Stimulated activated CD8-positive, alpha-beta memory T cell treated with anti-CD3 and anti-CD28 coated beads, Interleukin-4, amount 100 ng/mL, for 48 hours (primary cell): ENCODE measurements around the gene TMEM108.

Experiments
- DNase-seq: peaks from one replicate; pipeline ENCODE4 v3.0.0-alpha.2; 2020

Gene TMEM108

DNA sequence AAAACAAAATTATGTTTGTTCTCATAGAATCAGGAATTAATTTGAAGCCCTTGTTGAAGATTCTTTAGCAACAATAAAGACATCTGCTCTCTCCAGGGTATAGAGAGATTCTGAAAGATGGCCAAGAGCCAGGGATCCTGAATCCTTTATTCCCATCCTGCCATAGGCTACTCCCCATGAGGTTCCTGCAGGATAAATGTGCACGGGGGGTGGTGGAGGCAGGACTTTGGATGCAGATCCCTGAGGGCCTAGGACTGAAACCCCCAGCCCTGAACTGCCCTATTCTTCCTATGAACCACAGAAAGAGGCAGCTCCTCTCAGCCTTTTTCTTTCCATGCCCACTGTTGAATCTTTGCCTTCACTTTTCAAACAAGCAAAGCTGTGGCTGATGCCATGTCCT is 17.1 kb downstream of the TMEM108 start:
- no peak for DNase-seq

DNA sequence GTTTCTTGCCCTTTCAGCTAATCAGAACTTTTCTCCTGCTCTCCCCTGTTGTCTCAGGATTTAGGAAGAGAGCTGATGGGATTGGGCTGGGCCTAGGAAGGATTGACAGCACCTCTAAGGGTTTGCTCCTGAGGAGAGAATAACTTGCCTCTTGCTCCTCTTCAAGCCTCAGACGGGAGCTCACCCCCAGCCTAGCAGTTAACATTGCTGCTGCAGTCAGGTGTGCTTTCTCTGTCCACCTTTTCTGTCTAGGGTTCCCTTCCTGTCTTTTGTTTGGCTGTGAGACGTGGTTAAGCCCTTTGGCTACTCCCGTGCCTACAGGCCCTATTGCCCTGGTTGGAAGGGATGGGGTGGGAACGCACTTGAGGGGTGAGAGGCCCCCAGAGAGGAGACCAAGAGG is 20.1 kb downstream of the TMEM108 start:
- DNase-seq = no peak

DNA sequence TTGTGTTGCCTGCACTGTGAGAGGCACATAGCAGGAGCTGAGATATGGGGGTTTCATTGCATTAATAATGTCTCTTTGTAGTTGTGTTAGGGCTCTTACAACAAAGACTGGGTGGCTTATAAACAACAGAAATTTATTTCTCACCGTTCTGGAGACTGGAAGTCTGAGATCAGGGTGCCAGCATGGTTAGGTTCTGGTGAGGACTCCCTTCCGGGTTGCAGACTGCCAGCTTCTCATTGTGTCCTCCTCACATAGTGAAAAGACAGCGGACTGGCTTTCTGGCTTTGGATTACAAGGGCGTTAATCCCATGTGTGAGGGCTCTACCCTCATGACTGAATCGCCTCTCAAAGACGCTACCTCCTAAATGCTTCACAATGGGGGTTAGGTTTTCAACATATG is 20.6 kb downstream of the TMEM108 start:
- no peak for DNase-seq

DNA sequence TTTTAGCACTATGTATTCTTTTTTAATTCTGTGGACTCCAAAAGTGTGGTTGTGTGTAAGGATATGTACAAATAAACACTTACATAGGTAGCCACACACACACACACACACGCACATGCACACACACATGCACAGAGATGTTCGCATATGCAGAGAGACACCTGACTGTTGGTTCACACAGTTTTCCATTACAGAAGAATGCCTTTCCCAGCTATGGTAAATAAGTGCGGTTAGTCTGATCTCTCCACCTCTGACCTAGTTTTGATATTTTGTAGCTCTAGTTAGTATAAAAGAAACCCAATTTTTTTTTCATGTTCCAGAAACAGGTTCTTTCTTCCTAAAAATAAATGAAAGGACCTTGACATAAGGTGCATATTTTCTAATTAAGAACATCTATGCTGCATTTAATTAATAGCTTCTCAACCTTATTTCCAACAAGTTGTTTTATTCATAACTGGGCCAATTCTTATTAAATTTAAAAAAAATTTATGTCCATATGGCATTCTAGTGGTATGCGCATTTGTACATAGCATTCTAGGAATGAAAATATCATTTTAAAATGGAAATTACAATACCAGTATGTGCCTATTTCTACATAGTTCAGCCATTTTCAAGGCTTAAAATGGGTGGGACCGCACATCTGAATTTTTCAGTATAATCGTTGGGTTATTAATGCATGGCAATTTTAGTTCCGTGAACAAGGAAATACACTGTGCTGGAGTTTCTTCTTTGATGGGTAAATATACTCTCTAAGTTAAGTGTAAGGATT is 27.2 kb downstream of the TMEM108 start:
- DNase-seq = no peak

DNA sequence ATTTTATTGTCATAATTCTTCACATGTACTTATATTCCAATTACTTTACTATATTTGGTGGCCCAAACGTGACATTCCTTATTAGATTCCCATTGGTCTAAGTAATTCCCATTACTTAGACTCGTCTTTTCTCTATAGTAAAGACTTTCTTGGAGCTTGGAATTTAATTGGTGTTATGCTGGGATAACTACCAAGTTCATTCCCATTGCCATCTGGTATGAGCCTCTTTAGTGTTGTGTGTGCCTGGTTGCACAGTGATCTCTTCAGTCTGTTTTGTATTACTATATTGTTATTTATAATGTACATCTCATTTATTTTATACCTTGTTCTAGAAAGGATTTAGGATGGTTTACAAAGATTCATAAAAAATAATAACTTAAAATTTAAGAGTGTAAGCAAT is 27.8 kb downstream of the TMEM108 start:
- no peak for DNase-seq

DNA sequence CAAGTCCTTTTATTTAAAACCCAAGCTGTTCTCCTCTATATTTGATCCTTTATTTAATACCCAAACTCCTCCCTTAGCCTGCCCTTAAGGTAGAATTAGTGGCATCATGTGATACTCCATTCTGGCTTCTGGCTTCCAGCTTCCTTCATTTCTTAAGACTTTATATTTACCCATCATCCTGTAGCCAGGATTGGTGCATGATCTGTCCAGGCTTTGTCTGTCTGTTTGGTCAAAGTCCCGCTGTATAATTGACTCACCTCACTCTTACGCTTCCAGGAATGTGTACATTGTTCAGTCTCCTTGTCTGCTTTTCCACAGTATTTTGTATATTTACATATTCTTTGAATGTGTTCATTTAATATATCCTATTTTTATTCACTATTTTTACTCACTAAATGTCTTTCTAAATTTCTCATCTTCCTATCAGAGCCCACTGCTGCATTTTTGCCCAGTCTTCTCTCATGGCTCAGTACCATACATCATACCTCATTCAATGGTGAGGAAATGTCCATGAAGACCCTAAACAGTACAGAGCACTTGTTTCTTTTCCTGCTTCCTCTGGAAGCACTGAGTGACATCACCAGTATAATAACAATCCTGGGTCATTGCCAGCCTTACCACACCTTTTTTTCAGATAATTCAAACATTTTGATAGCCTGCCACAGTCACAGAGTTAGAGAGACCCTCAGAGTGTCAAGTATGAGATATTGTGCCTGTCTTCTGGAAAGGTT is 31.5 kb downstream of the TMEM108 start:
- DNase-seq = no peak

DNA sequence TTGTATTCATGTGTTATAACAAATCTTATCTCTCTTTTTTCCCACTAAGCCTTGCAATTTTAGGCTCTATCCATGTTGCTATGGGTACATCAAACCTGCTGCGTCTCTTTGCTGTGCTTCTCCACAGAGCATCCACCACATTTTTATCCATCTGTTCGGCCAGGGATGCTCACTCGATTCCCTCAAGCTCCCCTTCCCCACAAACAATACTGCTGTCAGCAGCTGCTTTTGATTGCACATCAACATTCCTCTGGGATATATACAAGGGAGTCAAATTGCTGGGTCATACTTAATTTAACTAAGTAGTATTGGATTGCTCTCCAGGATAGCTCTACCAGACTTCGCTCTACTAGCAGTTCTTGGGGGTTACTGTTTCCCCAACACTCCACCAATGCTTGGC is 36.8 kb downstream of the TMEM108 start:
- no peak for DNase-seq

DNA sequence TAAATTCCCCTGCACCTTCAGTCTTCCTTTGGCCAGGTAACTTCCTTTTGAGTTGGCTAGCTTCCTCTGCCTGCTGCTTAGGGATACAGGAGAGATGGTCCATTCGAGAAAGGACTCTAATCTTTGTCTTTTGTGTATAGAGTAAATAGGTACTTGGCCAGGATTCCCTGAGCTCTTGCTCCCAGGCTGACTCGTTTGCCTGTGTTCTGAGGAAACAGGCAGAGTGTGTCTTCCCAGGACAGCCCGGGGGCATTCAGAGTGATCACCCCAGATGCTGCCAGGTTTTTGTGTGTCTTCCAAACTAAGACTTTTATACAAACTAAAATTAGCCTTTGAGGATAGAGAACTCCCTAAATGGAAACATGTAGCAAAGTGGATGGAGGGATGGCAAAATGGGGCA is 39.5 kb downstream of the TMEM108 start:
- no peak for DNase-seq

DNA sequence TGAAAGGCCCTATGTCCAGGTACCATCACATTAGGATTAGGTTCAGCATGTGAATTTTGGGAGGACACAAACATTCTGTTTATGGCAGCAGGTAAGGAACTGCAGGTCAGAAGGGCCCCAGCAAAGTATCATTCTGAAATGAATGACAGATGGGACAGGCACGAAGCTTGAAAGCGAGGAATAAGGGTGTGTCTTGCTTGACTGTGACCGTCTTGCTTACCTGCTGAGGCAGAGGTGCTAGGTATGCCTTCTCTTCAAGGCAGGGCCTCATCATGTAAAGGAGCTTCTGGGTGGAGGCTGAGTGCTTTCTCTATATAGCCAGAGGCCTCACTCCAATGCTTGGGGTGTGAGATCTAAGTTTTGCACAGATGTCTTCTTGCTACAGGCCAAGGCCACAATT is 41.4 kb downstream of the TMEM108 start:
- DNase-seq = no peak

DNA sequence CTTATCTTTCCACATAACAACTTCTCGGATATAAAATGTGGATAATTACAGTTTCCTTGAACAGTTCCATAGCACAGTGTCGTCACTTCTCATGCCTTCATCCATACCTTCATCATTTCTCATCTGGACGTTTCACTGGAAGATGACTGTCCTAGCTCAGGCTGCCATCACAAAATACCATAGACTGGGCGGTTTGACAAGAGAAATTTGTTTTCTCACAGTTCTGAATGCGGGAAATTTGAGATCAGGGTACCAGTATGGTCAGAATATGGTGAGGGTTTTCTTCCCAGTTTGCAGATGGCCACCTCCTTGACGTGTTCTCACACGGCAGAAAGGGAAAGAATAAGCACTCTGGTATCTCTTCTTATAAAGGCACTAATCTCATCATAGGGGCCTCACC is 42.8 kb downstream of the TMEM108 start:
- DNase-seq = no peak

DNA sequence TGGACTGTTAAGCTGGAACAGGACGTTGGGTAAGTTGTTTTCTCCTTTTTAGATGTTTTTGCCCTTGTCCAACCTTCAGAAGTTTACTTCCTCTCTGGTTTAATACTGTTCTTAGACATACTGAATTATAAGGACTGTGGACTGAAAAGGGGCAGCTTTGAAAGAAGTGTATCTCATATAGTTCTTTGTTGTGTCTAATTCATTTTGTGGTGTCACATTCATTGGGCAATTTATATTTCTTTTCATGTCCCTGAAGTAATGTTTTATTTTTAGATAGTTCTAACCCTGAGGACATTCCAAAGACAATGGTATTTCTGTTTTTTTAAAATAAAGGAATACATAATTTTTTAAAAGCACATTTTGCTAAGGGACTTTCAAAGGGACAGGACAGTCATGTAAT is 45.2 kb downstream of the TMEM108 start:
- DNase-seq = no peak

DNA sequence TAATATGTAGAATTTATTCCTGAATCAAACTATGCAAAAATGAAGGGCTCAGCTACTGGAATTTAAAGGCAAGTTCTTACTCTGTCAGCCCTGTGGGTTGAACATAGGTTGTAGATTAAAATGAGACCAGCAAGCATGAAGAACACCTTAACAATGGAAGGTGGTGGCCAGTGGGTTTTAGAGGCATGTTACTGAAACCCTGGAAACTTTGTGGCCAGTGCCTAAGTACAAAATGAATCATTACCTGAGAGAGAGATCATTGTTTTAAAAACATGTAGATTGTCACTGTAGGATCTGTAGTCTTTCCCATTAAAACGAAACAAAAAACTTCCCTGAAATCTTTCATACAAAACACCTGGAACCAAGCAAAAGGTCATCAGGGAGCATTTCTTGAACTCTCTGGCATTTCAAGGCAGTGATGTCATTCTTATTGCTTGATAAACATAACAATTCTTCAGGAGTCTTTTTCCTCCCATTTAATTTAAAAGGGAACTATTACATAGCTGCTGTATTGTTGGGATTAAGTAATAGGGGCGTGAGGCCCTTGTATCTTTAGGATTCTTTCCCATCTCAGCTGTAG is 51.8 kb downstream of the TMEM108 start:
- DNase-seq = no peak

DNA sequence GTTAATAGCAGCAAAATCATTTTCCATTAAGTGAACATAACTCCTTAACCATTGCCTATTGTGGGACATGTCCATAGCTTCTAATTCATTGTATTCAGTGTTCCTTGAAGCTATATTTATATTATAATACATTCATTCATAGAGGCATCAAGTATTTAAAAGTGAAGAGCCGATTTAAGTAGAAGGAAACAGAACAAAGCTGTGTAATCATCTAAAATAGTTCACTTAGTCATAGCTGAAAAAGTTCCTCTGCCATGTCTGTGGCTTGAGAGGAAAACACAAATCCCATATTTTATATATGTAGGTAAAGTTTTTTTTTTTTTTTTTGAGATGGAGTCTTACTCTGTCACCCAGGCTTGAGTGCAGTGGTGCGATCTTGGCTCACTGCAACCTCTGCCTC is 54.5 kb downstream of the TMEM108 start:
- DNase-seq = no peak

DNA sequence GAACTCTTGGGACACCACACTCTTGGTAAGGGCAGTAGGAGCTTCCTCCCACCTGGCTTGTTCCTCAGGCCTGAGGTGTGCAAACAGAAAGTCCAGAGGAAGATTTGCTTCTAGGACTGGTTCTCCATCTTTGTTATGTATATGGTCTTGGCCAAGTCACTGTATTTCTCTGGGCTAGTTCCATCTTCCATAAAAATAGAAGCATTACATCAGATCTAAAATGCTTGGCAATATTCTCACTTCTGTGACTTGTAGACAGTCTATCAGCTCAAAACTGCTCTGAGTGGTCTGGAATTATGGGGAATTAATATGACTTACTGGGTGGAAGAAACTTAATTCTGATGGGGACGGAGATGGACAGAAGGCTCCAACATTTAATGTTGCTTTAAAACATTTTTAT is 55.2 kb downstream of the TMEM108 start:
- no peak for DNase-seq

DNA sequence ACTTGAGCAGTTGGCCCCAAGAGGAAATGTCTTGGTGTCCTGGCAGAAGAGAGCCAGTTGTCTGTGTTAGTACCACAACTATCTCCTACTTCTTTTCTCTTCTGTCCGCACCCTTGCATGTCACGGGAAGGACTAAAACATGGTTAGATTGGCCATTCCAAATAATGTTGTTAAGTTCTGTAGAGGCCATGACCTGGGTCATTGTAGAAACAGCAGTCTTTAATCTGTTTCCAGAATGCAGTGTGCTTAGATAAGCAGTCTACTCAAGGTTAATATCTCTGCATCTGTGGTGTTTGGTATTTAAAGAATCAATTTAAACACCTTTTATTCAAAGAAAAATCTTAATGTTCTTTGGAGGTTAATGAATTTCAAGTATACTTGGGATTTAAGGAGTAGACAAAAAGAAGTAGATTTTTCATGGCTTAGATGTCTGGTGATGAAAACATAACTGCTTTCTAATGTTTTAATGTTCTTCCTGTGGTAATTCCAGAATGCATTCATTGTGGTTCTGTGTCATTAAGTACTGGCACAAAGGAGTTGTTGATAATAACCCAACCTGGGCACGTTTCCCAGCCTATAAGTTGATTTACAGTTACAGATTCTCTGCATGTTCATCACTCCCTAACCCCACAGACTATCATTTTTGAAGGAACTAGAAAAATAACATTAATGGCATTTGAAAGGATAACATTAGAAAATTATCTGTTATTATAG is 58.9 kb downstream of the TMEM108 start:
- DNase-seq = no peak

DNA sequence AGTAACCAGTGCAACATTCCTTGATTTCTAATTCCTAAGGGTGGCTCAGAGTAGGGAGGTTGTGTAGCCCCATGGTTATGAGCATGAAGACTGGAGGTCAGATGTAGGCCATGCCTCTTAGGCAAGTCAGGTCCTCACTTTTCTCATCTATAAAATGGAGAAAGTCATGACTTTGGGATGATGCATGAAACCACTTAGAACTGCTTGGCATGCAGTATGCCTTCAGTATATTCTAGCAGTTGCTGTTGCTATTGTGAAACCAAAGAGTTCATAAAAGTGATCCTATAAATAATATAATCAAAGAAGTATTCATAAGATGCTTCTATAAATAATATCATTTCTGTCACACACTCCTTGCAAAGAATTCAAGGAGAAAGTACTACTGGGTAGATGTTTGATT is 65.5 kb downstream of the TMEM108 start:
- DNase-seq = no peak

DNA sequence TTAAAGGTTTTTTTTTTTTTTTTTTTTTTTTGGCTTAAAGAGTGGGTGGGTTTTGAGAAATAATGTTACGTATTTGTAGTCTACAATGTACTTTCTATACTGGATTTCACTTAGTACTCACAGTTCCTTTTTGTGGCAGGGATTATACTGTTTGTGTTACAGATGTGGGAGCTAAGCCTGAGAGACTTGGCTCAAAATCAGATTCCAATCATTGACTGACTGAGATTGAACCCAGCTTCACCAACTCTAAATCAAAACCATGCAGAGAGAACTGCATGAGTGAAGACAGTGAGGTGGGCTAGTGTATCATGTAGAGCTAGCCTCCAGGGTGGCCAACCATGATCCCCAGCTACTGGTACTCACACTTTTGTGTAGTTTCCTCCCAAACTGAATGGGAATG is 68.0 kb downstream of the TMEM108 start:
- no peak for DNase-seq

DNA sequence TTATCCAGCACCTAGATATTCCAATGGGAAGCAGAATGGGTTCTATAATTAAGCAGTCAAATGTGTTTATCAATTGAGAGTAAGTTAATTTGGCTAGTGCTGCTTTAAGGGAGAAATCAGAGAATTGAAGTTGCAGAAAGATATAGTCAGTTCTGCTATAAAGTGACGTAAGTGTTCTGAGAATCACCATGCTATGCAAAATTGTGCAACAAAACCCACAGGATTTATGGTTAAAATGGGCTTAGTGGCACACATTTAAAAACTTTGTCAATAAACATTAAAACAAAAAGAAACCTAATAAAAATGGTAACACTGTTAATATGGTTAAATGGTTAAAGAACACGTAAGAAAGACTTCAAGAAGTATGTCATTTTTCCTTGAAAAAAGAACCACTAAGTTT is 74.5 kb downstream of the TMEM108 start:
- no peak for DNase-seq

DNA sequence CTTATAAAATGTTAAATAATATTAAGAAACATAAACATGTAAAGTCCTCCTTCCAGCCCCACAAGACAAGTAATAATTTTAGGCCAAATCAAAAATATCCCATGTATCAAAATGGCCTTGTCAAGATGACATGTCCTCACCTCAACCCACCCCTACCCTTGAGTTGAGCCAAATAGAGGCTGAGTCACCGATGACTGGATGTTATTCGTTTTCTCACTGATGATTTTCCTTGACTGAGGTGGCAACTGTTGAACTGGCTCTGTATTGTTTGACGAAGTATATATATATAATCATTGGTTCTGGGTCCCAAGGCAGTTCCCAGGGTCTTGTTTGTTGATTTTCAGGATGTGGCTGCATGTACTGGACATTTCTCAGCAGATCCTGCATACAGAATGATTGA is 75.3 kb downstream of the TMEM108 start:
- no peak for DNase-seq

DNA sequence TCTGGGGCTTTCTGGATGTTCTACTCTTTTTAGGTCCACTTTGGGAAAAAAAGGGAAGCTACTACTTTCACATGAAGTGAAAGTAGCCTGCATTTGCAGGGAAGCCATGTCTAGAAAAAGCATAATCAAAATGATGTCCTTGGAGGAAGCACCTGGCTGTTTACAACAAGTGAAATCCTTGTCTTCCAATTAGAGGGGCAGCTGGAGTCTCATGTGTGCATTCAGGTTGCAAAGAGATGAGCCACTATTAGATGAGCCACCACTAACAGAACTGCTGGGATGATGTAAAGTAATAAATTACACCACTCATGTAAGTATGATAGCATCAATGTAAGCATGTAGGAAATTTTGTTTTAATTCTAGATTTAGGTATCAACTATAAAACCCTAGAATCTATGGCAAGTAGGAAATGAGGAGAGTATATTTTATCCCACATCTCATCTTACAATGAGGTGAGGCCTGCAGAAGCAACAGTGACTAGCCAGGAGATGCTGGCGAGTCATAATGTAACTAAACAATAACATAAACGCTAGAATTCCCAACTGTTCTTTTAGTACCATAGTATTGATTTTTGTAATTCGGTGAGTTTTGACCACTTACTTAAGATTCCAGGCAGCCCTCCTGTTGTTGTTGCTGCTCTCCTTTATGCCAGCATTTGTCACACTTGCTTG is 75.9 kb downstream of the TMEM108 start:
- DNase-seq = no peak

DNA sequence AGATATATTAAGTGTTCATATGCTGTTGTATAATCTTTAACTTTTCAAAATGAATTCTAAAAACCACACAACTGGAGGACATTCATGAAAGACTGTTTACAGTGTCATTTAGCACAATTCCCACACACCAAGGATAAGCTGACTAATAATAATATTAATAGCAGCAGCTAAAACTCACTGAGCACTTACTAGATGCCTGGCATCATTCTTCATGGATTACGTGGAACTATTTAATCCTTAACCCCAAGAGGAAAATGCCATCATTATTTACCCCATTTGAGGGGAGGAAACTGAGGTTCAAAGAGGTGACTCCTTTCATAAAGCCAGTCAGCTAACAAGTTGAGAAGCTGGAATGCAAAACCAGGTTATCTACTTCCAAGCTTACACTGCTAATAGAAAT is 77.0 kb downstream of the TMEM108 start:
- DNase-seq = no peak

DNA sequence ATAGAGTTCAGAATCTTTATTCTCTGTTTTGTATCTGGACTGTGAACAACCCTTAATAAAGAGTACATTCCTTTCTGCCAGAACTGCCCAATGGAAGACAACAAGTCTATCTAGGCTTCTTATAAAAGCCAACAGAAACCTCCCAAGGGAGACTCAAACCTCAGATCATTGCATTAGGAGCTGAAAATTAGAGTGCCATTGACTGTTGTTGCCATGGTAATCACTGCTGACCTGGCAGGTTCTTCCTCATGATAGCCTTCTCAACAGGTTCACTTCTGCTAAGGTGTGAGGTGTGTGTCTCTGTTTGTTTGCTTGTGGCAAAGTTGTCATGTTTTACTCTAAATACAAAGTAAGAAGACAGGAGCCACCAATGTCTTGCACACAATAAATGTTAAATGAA is 79.2 kb downstream of the TMEM108 start:
- DNase-seq = no peak

DNA sequence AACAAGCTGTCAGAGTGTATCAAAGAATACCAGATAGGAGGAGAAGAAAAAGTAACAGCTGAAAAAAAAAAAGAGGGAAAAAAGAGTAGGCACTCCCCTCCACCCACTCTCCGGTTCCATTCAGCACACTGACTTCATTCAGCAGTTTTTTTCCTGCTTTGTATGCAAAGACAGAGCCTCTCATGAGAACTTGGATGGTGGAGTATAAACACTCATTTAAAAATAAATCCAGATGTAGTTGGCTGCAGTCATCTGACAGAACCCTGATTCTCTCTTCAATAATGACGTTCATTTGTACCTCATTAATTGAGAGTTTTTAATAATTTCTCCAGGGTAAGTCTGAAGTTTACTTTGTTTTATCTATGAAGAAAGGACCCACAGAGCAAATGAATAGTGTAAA is 81.0 kb downstream of the TMEM108 start:
- no peak for DNase-seq
